ENCODE results near the gene SIGLEC6. TPM values are rescaled to one million over a fixed set of nuclear protein-coding genes. Genes with fewer than 3 reads are reported as not detected.

SIGLEC6 gene
- total RNA-seq, 6 donors from 2014 or later = 7.2 to 7.9 (median 7.8) TPM; not detected in 3

GRCh38 chr19:51524666-51525264 lies 6.7 kb downstream of the SIGLEC6 start:
- H3K36me3 ChIP-seq = no peaks in the 10 kb centered on the region
- 49 to 64% methylated on average over 7 to 8 of the region's 8 CpGs for WGBS, 2 donors
- no peak overlapping the region for H3K27ac ChIP-seq
- no peak for TF ChIP-seq POLR2A (IDR thresholded peaks at IDR 0.05)
- TF ChIP-seq EP300 (IDR thresholded peaks at IDR 0.05) = no peak
- no peak for TF ChIP-seq POLR2AphosphoS5 (IDR thresholded peaks at IDR 0.05)
- TF ChIP-seq CTCF (IDR thresholded peaks at IDR 0.05) = no peak
- no peaks in the 10 kb centered on the region for H3K4me1 ChIP-seq
- H3K9me3 ChIP-seq = no peaks in the 10 kb centered on the region
- DNase-seq = no peak
- H3K27me3 ChIP-seq = no peaks in the 10 kb centered on the region
- H3K4me3 ChIP-seq = no peak overlapping the region
- no peak for ATAC-seq (ENCODE audit: low FRiP score in 2 of 2)

- DNase-seq = no peak
- H3K4me3 ChIP-seq = no peak overlapping the region
- no peaks in the 10 kb centered on the region for H3K36me3 ChIP-seq
- H3K27me3 ChIP-seq = no peaks in the 10 kb centered on the region
- H3K4me1 ChIP-seq = no peaks in the 10 kb centered on the region
- no peaks in the 10 kb centered on the region for H3K9me3 ChIP-seq
- TF ChIP-seq POLR2A (IDR thresholded peaks at IDR 0.05) = no peak
- TF ChIP-seq CTCF (IDR thresholded peaks at IDR 0.05) = no peak
- TF ChIP-seq EP300 (IDR thresholded peaks at IDR 0.05) = no peak
- no peak for TF ChIP-seq POLR2AphosphoS5 (IDR thresholded peaks at IDR 0.05)
- 50 to 61% methylated on average over 2 of the region's 2 CpGs for whole genome bisulfite sequencing, 2 donors
- no peak overlapping the region for H3K27ac ChIP-seq
- ATAC-seq (ENCODE audit: low FRiP score in 2 of 2) = no peak
These were observed 9.7 kb downstream of the SIGLEC6 start for GRCh38 chr19:51521781-51522180.

GRCh38 chr19:51521357-51521756 lies 10.1 kb downstream of the SIGLEC6 start:
- no peaks in the 10 kb centered on the region for H3K27me3 ChIP-seq
- no peak for TF ChIP-seq POLR2A (IDR thresholded peaks at IDR 0.05)
- no peak for TF ChIP-seq CTCF (IDR thresholded peaks at IDR 0.05)
- no peak for TF ChIP-seq POLR2AphosphoS5 (IDR thresholded peaks at IDR 0.05)
- 80 to 83% methylated on average over 2 of the region's 2 CpGs for WGBS, 2 donors

GRCh38 chr19:51520728-51521127 lies 10.7 kb downstream of the SIGLEC6 start:
- no peaks in the 10 kb centered on the region for H3K4me1 ChIP-seq
- no peak for DNase-seq
- H3K9me3 ChIP-seq = no peaks in the 10 kb centered on the region
- H3K27me3 ChIP-seq = no peaks in the 10 kb centered on the region
- no peak overlapping the region for H3K27ac ChIP-seq
- TF ChIP-seq EP300 (IDR thresholded peaks at IDR 0.05) (no peak), POLR2A (IDR thresholded peaks at IDR 0.05) (no peak), POLR2AphosphoS5 (IDR thresholded peaks at IDR 0.05) (no peak), CTCF (IDR thresholded peaks at IDR 0.05) (no peak)
- no peak overlapping the region for H3K4me3 ChIP-seq
- 27 to 41% methylated on average over 2 of the region's 2 CpGs for WGBS, 2 donors
- no peaks in the 10 kb centered on the region for H3K36me3 ChIP-seq
- ATAC-seq (ENCODE audit: low FRiP score in 2 of 2) = no peak

More at GRCh38 chr19:51521357-51521756, 10.1 kb downstream of the SIGLEC6 start:
- H3K36me3 ChIP-seq = no peaks in the 10 kb centered on the region
- H3K4me1 ChIP-seq = no peaks in the 10 kb centered on the region
- no peak for ATAC-seq (ENCODE audit: low FRiP score in 2 of 2)
- no peak overlapping the region for H3K27ac ChIP-seq
- no peaks in the 10 kb centered on the region for H3K9me3 ChIP-seq
- H3K4me3 ChIP-seq = no peak overlapping the region
- DNase-seq = no peak

- peak in 1 of 2 donors; percentile 49 for ATAC-seq (ENCODE audit: low FRiP score in 2 of 2)
- H3K4me1 ChIP-seq = no peaks in the 10 kb centered on the region
- no peaks in the 10 kb centered on the region for H3K36me3 ChIP-seq
- no peak overlapping the region for H3K4me3 ChIP-seq
- H3K27ac ChIP-seq = no peak overlapping the region
- TF ChIP-seq POLR2A (IDR thresholded peaks at IDR 0.05) (no peak), CTCF (IDR thresholded peaks at IDR 0.05) (peak; percentile 53 to 67 (median 62))
- H3K27me3 ChIP-seq = no peaks in the 10 kb centered on the region
- no peaks in the 10 kb centered on the region for H3K9me3 ChIP-seq
- DNase-seq = no peak
- 11 to 16% methylated on average over 3 of the region's 3 CpGs for WGBS, 2 donors
These were observed 16.5 kb downstream of the SIGLEC6 start for GRCh38 chr19:51514866-51515481.

Measured in upper lobe of left lung (tissue), 6 donors.